Measurements from ENCODE around the gene CCDC8.
A peak's percentile ranks its signal among the peaks of the same experiment; 100 is the strongest.
"Not testable (repeated sequence)": the region's sequence is repeated elsewhere in the genome, so short reads cannot be mapped to it uniquely, and the experiment has no call there.

The CCDC8 gene

GRCh38 chr19:46413262-46414031 lies at the start of gene CCDC8:
CCDC8 (minus strand) TSS chr19:46413564; CDS start chr19:46412810, 754 bp downstream.
- DNase-seq = no peak

DNA sequence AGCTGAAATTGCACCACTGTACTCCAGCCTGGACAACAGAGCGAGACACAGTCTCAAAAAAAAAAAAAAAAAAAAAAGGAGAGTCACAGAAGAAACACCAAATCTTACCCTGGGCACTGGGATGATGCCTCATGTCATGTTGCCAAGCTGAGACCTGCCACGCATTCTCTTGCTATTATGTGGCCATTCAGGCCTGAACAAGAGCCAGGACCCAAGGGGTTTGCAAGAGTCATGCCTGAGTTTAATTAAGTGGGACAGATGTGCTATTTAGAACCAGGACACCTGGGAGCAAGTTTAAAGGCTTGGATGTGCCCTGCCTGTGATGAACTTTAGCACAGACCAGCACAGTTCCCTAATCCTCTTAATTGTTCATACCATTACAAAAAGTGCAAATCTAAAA lies 48.2 kb upstream of the CCDC8 start:
- no peak for DNase-seq

GRCh38 chr19:46460981-46461380 lies 47.6 kb upstream of the CCDC8 start:
- DNase-seq = no peak

- DNase-seq = no peak
These were observed 46.7 kb upstream of the CCDC8 start for GRCh38 chr19:46460055-46460454.

DNA sequence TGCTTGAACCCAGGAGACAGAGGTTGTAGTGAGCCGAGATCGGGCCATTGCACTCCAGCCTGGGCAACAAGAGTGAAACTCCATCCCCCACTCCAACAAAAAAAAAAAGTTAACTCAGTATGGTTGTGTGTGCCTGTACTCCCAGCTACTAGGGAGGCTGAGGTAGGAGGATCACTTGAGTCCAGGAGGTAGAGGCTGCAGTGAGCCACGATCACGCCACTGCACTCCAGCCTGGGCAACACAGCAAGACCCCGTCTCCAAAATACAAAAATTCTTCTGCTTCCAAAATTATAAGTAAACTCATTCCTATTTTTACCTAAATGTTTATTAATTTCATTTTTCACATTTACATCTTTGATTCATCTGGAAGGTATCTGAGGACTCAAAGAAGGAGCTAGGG lies 43.6 kb upstream of the CCDC8 start:
- DNase-seq = no peak

- no peak for DNase-seq
These were observed 40.9 kb upstream of the CCDC8 start for GRCh38 chr19:46454244-46454643.

DNA sequence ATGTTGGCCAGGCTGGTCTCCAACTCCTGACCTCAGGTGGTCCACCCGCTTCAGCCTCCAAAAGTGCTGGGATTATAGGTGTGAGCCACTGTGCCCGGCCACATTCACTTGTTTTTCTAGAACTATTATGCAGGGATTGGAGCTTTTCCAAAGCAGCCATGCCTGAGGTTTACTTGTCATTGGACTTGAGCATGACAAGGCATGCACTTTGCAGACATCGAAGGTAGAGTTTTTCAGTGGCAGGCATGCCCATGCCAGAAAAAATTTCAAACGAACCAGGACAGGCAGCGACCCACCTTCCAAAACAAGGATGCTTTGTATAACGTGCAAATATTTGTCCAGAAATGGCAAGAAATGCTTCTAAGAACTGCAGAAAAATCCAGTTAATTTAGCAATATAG lies 40.3 kb upstream of the CCDC8 start:
- DNase-seq = no peak

GRCh38 chr19:46452186-46452585 lies 38.8 kb upstream of the CCDC8 start:
- no peak for DNase-seq

GRCh38 chr19:46451352-46451751 lies 38.0 kb upstream of the CCDC8 start:
- no peak for DNase-seq

GRCh38 chr19:46450737-46451136 lies 37.4 kb upstream of the CCDC8 start:
- DNase-seq = no peak

DNA sequence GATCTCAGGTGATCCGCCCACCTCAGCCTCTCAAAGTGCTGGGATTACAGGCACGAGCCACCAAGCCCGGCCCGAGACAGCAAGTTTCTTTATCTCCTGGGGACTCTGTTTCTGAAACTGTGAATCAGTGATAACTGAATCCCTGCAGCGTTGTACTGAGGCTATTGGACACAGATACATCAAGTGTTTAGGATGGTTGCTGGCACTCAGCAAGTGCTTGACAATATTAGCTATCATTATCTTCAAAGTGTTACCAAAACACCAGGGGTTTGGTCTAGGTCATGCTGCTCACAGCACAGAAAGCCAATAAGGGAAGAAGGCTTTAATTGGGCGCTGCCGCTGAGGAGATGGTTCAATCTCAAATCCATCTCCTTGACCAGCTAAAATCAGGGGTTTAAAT lies 35.9 kb upstream of the CCDC8 start:
- no peak for DNase-seq

DNA sequence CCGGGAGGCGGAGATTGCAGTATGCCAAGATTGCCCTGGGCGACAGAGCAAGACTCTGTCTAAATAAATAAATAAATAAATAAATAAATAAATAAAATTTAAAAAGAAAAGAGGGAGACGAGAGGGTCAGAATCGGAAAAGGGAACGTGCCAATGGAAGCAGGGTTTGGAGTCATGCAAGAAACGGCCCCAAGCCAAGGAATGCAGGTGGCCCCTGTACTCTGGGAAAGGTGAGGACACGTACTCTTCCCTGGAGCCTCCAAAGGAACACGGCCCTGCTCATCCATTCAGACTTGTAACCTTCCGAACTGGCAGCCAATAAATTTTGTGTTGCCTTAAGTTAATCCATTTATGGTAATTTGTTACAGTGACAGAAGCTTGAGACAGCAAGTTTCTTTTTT lies 35.2 kb upstream of the CCDC8 start:
- no peak for DNase-seq

GRCh38 chr19:46447824-46448223 lies 34.5 kb upstream of the CCDC8 start:
- DNase-seq = no peak

DNA sequence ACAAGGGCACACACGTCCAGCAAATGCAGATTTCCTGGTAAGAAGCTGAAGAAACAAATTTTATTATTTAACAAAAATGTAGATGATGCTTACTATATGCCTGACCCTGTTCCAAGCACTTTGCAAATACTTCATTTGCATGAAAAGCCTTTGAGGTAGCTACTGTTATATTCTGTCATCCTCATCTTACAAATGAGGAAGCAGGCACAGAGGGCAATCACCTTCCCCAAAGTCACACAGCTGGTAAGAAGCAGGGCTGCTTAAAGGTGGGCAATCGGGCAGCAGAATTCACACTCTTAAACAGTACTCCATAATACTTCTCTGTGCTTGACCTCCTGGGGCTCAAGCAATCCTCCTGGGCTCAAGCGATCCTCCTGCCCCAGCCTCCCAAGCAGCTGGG lies 33.6 kb upstream of the CCDC8 start:
- no peak for DNase-seq

DNA sequence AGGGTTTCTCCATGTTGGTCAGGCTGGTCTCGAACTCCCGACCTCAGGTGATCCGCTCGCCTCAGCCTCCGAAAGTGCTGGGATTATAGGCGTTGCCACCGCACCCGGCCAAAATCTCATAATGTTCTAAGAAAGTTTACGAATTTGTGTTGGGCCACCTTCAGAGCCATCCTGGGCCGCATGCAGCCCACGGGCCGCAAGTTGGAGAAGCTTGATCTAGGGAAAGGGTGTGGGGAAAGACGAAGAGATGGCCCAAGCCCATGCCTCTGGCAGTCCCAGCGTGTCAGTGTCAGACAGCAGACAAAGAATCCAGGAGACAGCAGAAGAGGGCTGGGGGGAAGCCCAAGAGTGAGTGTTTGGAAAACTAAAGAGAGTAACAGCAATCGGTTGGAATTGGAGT lies 32.7 kb upstream of the CCDC8 start:
- DNase-seq = no peak

- DNase-seq = no peak
These were observed 29.6 kb upstream of the CCDC8 start for GRCh38 chr19:46442808-46443450.

GRCh38 chr19:46441866-46442265 lies 28.5 kb upstream of the CCDC8 start:
- no peak for DNase-seq

DNA sequence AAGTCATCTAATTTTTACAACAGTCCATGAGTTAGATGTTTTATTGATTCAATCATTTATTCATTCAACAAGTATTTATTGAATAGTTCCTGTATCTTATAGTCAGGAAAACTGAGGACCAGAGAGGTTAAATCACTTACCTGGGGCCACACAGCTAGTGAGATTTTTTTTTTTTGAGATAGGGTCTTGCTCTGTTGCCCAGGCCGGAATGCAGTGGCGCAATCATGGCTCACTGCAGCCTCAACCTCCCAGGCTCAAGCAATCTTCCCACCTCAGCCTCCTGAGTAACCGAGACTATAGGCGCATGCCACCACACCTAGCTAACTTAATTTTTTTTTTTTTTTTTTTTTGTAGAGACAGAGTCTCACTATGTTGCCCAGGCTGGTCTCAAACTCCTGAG lies 22.3 kb upstream of the CCDC8 start:
- not testable (repeated sequence) for DNase-seq

GRCh38 chr19:46435009-46435408 lies 21.6 kb upstream of the CCDC8 start:
- DNase-seq = no peak

DNA sequence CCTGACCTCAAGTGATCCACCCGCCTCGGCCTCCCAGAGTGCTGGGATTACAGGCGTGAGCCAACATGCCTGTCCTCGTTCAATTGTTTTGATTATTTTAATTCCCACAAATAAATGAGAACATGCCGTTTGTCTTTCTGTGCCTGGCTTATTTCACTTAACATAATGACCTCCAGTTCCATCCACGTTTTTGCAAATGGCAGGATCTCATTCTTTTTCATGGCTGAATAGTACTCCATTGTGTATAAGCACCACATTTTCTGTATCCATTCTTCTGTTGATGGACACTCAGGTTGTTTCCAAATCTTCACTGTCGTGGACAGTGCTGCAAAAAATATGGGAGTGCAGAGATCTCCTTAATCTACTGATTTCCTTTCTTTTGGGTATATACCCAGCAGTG lies 20.1 kb upstream of the CCDC8 start:
- not testable (repeated sequence) for DNase-seq

GRCh38 chr19:46431824-46432223 lies 18.5 kb upstream of the CCDC8 start:
- DNase-seq = no peak

DNA sequence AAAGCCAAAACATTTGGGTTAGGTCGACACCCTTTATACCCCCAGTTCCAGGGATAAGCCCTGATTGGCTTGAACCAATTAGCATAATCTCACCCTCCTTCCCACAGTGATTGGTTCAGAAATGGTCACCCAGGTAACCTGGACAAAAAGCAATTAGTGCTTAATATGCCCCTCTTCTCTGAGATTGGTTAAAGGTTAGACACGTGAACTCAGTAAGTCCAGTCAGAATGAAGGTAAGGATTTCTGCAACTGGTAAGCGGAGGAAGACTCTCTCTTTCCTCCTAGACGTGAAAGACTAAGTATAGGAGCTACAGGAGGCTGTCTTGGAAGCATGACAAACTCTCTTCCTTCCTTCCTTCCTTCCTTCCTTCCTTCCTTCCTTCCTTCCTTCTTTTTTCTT lies 16.6 kb upstream of the CCDC8 start:
- DNase-seq = no peak

- peak; percentile 26 to 32 for DNase-seq
These were observed 15.1 kb upstream of the CCDC8 start, which contains the start of gene PNMA8C for GRCh38 chr19:46428239-46429135. PNMA8C (minus strand) TSS chr19:46428936; CDS start chr19:46428359, 577 bp downstream.

Measured in activated CD4-positive, alpha-beta T cell treated with anti-CD3 and anti-CD28 coated beads for 4 hours (primary cell).